Thyroid gland (tissue), 4 donors: ENCODE results near the gene FAM131C.

ENCODE experiments used
- CTCF ChIP-seq, 6 experiments: fragments of 200-600 bp in 3 of 6; fragments of 450-650 bp in 3 of 6; sonication (generic) in 3 of 6; IDR thresholded peaks; one replicate each; pipeline ENCODE4 v1.5.1; 2016 to 2019; ENCODE audit warnings: antibody characterized with exemption in 6 of 6, mild to moderate bottlenecking in 2 of 6, inconsistent platforms in 1 of 6, moderate library complexity in 1 of 6
- POLR2A ChIP-seq, 2 donors: fragments of 450-650 bp; IDR thresholded peaks; one replicate each; pipeline ENCODE4 v1.6.1; 2017; ENCODE audit warnings: antibody characterized with exemption in 2 of 2, mild to moderate bottlenecking in 2 of 2, moderate library complexity in 1 of 2

GRCh38 chr1:16066245-16066644 lies 7.2 kb downstream of the FAM131C start:
- TF ChIP-seq CTCF (IDR thresholded peaks at IDR 0.05) (no peak), POLR2A (IDR thresholded peaks at IDR 0.05) (no peak)
